NOMO-1 treated with DMSO at 0.1 percent for 48 hours (cell line): ENCODE results near the gene PTPRF.

Source experiments
- DNase-seq: peaks from one replicate; lab custom pipeline; 2025; ENCODE audit not compliant: unreplicated experiment; lab: John Stamatoyannopoulos, UW

PTPRF gene

GRCh38 chr1:43512681-43513080 lies 18.0 kb upstream of the PTPRF start:
- DNase-seq: no peak

- DNase-seq: no peak
These were observed 17.1 kb upstream of the PTPRF start for GRCh38 chr1:43513471-43514173.

GRCh38 chr1:43518935-43519686 lies 11.6 kb upstream of the PTPRF start:
- DNase-seq: no peak

GRCh38 chr1:43520100-43520778 lies 10.4 kb upstream of the PTPRF start:
- DNase-seq: no peak

- DNase-seq: no peak
These were observed 9.6 kb upstream of the PTPRF start for GRCh38 chr1:43521078-43521477.

- no peak for DNase-seq
These were observed 8.9 kb upstream of the PTPRF start for GRCh38 chr1:43521756-43522155.

GRCh38 chr1:43522431-43522775 lies 8.3 kb upstream of the PTPRF start:
- DNase-seq: no peak

GRCh38 chr1:43522776-43523480 lies 7.8 kb upstream of the PTPRF start:
- no peak for DNase-seq

- DNase-seq: no peak
These were observed 5.9 kb upstream of the PTPRF start for GRCh38 chr1:43524804-43525203.

- no peak for DNase-seq
These were observed 4.7 kb upstream of the PTPRF start for GRCh38 chr1:43526002-43526401.

GRCh38 chr1:43527111-43527878 lies 3.4 kb upstream of the PTPRF start:
- no peak for DNase-seq

- peak; percentile 55 for DNase-seq
These were observed 1.4 kb upstream of the PTPRF start for GRCh38 chr1:43529206-43529731.

- no peak for DNase-seq
These were observed 623 bp downstream of the PTPRF start for GRCh38 chr1:43531107-43531905.

- no peak for DNase-seq
These were observed 1.4 kb downstream of the PTPRF start for GRCh38 chr1:43531906-43532584.

GRCh38 chr1:43532716-43533115 lies 2.0 kb downstream of the PTPRF start:
- DNase-seq: no peak

GRCh38 chr1:43533584-43533983 lies 2.9 kb downstream of the PTPRF start:
- DNase-seq: no peak

- no peak for DNase-seq
These were observed 3.6 kb downstream of the PTPRF start for GRCh38 chr1:43534256-43534655.

GRCh38 chr1:43536196-43536863 lies 5.6 kb downstream of the PTPRF start:
- no peak for DNase-seq
